Measurements from ENCODE around the gene LAMB3. TPM values are rescaled to one million over a fixed set of nuclear protein-coding genes. Genes with fewer than 3 reads are reported as not detected.

The LAMB3 gene
- total RNA-seq, 1 donor, result 14.2 TPM

- TF ChIP-seq CTCF (IDR thresholded peaks at IDR 0.05; ENCODE audit: insufficient read depth, low read depth, low read length), result no peak
- H3K4me3 ChIP-seq (ENCODE audit: low read depth, low read length), result peak overlapping the region; percentile 59
- DNase-seq (ENCODE audit: low read depth), result no peak
These were observed 23.4 kb upstream of the LAMB3 start for GRCh38 chr1:209675565-209676154.

GRCh38 chr1:209674957-209675564 is 22.8 kb upstream of the LAMB3 start, which contains the start of gene G0S2:
Gene G0S2, plus strand, starts transcription at chr1:209675412. Its CDS starts 273 bp downstream, at chr1:209675685.
- H3K4me3 ChIP-seq (ENCODE audit: low read depth, low read length), result peak within 1 kb of the TSS; percentile 59
- DNase-seq (ENCODE audit: low read depth), result peak; percentile 49
- TF ChIP-seq CTCF (IDR thresholded peaks at IDR 0.05; ENCODE audit: insufficient read depth, low read depth, low read length), result no peak

DNA sequence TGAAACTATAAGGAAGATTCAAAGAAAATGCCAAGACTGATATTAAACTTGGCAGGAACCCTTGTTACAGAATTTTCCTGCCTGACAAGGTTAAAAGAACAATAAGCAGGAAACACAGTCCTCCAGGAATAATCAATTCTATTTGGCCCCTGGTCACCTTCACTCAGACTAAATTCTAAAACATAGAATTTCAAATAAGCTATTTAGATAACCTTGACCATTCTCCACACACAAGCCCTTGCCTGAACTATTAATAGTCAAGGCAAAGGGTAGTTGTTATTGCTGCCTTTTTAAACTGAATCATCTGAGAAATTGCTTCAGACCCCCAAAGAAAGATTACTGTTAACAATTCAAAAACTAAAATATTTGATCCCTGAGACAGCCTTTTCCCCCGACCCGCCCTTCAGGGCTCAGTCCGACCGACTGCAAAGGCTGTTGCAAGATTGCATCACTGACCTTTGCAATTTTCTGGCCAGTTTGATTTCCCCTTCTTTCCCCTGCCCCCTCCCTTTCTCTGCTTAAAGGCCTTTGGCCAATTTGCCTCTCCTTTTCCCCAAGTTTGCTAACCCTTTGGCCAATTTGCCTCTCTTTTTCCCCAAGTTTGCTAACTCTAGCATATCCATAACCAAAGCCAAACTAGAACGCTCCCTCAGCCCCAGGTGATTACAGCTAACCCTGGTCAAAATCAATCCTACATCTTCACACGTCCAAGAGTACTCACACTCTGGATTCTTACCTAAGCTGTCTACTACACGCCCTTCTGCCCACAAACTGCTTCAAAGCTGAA is 21.6 kb upstream of the LAMB3 start:
- DNase-seq (ENCODE audit: low read depth), result no peak
- no peak for TF ChIP-seq CTCF (IDR thresholded peaks at IDR 0.05; ENCODE audit: insufficient read depth, low read depth, low read length)
- H3K4me3 ChIP-seq (ENCODE audit: low read depth, low read length), result no peak overlapping the region

DNA sequence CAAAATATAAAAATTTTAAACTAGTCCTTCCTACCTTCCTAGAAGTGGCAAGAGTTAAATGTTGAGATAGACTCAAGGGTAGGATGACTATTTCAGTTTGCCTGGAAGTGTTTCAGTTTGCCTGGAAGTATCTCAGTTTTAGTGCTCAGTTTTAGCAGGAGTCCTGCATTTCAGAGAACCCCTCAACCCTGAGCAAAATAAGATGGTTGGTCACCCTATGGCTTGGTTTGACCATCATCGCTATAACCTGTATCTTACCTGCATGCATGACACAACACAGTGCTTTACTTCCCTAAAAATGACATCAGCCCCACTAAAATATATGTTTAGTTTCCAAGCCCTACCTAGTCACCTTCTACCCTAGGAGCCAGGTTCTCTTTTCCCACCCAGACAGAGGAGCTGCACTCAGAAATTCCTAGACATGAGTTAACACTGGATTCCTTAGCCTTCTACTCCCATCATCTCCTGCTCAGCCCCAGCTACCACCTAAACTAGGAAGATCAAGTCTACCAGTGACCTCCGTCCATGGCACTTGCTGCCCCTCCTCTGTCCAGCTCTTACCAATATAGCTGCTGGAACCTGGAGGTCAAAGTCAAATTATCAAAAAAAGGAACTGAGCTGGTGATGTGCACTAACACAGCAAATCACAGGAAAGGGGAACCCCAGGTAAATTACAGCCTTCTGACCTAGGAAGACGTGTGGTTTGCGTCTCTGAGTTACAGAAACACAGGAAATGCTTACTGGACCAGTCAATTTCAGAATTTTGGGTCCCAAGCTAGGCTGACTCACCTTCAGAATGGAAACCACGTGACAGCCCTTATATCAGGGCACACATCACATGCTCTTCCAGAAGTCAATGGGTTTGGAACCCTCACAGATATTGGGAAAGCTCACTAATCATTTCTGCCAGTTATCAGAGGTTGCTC is 20.7 kb upstream of the LAMB3 start:
- TF ChIP-seq CTCF (IDR thresholded peaks at IDR 0.05; ENCODE audit: insufficient read depth, low read depth, low read length), result no peak
- no peak overlapping the region for H3K4me3 ChIP-seq (ENCODE audit: low read depth, low read length)
- DNase-seq (ENCODE audit: low read depth), result no peak

DNA sequence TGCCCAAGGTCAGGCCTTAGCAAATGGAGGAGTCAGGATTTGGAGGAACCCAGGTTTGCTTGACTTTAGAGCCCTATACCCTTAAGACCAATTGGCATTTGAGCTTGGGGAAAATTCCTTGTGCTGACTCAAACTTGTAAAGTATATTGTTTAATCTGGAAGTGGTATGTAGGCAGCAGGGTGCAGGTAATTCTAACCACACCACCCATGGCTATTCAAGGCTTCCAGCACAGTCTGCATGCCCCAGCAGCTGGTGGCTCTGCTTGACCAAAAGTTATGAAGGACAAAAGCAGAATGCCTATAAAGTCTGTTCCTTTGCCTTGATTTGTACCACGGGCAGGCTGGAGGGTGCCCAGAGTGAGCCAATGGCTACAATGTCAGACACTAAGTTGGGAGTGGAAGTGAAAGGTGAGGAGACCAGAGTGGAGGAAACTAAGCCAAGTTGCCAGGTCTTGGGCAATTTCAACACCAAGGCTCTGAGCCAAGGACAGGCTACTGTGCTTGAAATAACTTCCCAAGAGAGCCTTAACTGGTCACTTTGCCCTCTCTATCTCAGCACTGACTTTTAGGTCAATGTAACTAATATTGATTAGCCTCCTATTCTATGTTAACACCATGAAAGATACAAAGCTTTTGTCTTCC is 18.3 kb upstream of the LAMB3 start:
- DNase-seq (ENCODE audit: low read depth), result no peak

More for the DNA sequence above, 18.3 kb upstream of the LAMB3 start:
- no peak for TF ChIP-seq CTCF (IDR thresholded peaks at IDR 0.05; ENCODE audit: insufficient read depth, low read depth, low read length)
- no peak overlapping the region for H3K4me3 ChIP-seq (ENCODE audit: low read depth, low read length)

All from fibroblast of villous mesenchyme (primary cell).